ENCODE results near the gene ADGRL3.

ADGRL3 gene

DNA sequence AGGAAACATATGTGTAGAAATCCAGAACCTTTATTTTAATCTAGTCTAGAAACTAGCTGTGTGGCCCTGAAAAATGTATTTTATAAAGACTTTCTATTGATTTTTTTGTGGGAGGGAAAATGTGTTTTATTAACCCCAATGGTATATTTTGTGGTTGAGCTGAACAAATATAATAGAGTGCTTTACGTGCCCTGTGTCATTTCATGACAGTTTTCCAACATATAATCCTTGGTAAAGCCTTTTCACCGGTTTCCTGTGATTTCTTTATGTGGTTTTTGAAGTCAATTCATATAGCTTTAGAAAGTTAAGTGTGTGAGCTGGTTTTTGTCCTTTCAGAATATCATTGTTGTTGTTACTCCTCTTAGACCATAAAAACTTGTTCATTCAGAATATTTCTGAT is 375.7 kb downstream of the ADGRL3 start:
- no peak for TF ChIP-seq CTCF (IDR thresholded peaks at IDR 0.05; ENCODE audit: low read depth, low read length)
- no peak overlapping the region for H3K4me3 ChIP-seq (ENCODE audit: low read depth, low read length)

DNA sequence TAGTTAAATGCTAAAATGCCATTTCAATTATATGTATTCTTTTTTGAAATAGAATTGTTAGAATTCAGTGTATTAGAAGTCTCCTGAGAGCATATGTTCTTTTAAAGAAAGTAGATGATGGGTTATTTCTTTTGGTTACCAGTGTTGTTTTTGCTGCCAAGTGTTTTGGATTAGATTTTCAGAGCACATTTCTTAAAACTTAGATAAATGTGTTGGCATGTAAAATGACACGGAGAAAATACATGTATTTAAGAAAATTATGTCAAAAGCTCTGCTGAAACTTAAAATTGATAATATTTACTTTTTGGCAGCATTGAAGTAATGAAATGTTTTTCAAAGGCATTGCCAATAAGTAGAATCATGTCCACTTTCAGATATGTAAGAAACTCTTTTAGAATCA is 379.7 kb downstream of the ADGRL3 start:
- no peak for TF ChIP-seq CTCF (IDR thresholded peaks at IDR 0.05; ENCODE audit: low read depth, low read length)
- H3K4me3 ChIP-seq (ENCODE audit: low read depth, low read length) = no peak overlapping the region

DNA sequence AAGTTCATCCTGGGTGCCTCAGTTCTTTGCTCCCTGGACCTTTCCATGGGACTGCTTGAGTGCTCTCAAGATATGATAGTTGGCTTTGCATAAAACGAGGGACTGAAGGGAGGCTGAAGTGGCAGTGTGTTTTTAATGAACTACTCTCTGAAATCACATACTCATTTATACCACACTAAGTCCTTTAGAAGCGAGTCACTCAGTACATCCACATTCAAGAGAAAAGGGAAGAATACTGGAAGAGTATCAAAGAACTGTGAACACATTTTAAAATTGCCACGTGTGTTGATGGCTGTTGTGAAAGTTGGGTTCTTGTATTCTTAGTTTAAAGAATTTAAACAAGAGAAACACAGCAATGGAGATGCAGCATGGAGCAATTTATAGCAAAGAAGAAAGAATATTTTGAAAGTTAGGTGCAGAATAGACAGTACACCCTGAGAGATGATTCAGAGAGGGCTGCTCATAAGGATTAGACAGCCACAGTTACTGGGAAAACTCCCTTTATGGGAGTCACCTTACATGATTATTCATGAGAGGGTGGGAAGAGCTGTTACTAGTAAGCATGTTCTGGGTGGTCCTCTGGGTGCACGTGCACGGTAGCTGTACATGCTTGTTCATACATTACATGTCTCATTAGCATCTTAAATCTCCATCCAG is 380.7 kb downstream of the ADGRL3 start:
- no peak for TF ChIP-seq CTCF (IDR thresholded peaks at IDR 0.05; ENCODE audit: low read depth, low read length)
- H3K4me3 ChIP-seq (ENCODE audit: low read depth, low read length) = no peak overlapping the region

DNA sequence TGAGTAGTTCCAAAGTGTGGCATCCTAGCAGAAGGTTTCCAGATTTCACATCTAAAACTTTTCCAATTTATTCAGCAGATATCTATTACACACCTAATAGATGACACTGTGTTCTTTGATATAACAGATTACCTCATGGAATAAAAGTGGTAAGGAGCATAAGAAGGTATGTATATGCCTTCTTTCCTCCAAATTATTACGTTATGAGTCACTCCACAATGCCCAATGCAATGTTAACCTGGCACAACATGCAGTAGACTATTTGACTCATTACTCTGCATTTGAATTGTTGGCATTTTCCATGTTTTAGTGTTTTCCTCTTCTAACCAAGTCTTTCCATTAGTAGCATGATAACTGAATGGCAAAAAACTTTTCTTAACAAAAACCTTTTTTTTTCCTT is 383.6 kb downstream of the ADGRL3 start:
- no peak for TF ChIP-seq CTCF (IDR thresholded peaks at IDR 0.05; ENCODE audit: low read depth, low read length)
- H3K4me3 ChIP-seq (ENCODE audit: low read depth, low read length) = no peak overlapping the region

DNA sequence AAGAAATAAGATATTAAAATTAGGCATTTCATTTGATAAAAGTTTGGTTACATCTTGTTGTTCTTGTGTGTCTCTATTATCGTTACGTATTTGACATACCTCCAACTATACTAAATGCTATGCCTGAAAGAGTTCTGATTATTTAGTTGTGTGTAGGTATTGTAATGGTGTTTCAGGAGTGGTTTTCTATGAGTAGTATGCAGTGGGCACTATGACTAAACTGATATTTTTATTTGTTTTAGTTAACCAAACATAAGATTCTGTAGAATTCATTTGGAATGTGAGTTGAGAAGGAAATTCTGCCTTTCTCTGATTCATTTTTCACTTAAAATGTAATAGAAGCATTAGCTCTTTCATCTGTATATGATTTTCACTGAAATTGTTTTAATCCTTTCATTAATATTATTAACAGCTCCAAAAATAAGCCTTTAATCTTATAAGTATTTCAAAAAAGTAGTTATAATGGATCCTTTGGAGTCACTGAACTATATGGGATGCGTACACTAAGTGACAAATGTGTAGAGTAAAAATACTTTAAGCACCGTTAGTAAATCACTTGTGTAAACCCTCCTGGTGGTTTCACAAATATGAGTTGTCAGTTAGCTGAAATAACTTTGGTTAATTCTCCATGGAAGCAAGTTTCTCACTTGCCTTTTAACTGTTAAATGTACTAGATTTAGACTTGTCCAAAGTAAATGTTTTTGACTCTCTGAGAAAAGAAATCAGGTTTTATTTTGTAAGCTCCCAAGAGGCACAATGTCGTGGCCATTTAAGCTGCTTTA is 388.7 kb downstream of the ADGRL3 start:
- TF ChIP-seq CTCF (IDR thresholded peaks at IDR 0.05; ENCODE audit: low read depth, low read length) = no peak

DNA sequence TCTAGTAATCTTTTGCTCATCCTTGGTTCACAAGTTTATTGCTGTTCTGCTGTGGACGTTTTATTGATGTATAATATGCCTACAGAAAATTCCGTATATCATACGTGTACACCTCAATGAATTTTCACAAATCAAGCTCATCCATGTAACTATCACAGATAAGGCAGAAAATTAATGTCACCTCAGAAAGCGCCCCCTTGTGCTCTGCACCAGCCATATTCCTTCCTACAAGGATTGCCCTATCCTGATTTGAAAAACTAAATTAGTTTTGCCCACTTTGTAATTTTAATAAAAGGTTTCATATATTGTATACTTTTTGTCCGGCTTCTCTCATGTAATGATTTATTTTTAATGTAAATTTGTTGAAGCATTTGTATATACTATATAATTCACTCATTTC is 390.8 kb downstream of the ADGRL3 start:
- no peak overlapping the region for H3K4me3 ChIP-seq (ENCODE audit: low read depth, low read length)
- no peak for TF ChIP-seq CTCF (IDR thresholded peaks at IDR 0.05; ENCODE audit: low read depth, low read length)

More for the DNA sequence above, 388.7 kb downstream of the ADGRL3 start:
- no peak overlapping the region for H3K4me3 ChIP-seq (ENCODE audit: low read depth, low read length)

DNA sequence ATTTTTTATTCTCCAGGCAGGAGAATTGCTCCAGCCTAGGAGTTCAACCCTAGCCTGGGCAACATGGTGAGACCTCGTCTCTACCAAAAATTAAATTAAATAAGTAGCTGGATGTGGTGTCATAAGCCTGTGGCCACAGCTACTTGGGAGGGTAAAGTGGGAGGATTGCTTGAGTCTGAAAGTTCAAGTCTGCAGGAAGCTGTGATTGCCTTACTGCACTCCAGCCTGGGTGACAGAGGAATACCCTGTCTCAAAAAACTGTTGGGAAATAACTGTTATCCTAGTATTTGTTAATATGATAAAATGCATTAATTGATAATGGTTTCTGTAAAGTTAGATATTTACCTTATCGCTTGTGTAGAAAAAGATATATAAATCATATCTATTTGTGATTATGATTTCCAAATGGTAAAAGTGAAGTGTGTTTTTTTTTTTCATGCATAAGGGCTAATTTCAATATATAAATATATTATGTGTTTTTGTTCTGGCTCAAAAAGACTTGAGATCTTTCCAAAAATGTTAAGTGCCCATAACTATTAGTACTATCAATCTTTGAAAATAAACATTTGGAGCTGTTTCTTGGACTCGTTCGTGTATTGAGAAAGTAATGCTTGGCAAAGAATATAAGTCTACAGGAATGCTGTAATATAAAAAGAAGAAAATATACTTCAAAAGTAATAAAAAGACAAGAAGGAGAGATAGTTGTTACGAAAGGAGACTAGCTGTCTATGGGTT is 396.6 kb downstream of the ADGRL3 start:
- no peak overlapping the region for H3K4me3 ChIP-seq (ENCODE audit: low read depth, low read length)
- no peak for TF ChIP-seq CTCF (IDR thresholded peaks at IDR 0.05; ENCODE audit: low read depth, low read length)

Data from WI38 (cell line).